Activated CD4-positive, alpha-beta T cell treated with anti-CD3 and anti-CD28 coated beads for 36 hours (primary cell): Measurements from ENCODE around the gene TAOK3. TPM values are rescaled to one million over a fixed set of nuclear protein-coding genes. Genes with fewer than 3 reads are reported as not detected.

Experiments used
- total RNA-seq, 2 experiments: library from RNA; stranded (reverse); gene quantifications; one replicate each; pipeline ENCODE4 v1.2.3, GENCODE V29; 2021

Gene TAOK3
- total RNA-seq, 2 experiments from 2014 or later = 49.4 to 51.1 TPM

Other genes starting within 250 kb of the TAOK3 start
- 100 to 1,000 TPM; 117 to 134 TPM for gene PEBP1, start 236.8 kb downstream of the TAOK3 start, total RNA-seq
- 10 to 100 TPM; 18.7 to 19.1 TPM for gene SUDS3, start 3.6 kb upstream of the TAOK3 start, total RNA-seq